HCT116 (cell line): ENCODE measurements around the gene SNX9.

ENCODE experiments used
- CEBPB ChIP-seq: IDR thresholded peaks from 2 replicates; pipeline ENCODE4 v1.6.1; 2012; ENCODE audit warnings: low read depth
- ELF1 ChIP-seq: IDR thresholded peaks from 2 replicates; pipeline ENCODE4 v1.6.1; 2012; ENCODE audit warnings: low read depth, borderline replicate concordance
- EZH2 ChIP-seq: fragments of 200-600 bp; sonication (generic); IDR thresholded peaks from 2 replicates; pipeline ENCODE4 v1.6.1; 2017; ENCODE audit warnings: antibody characterized with exemption, mixed run types
- EZH2phosphoT487 ChIP-seq: fragments of 200-600 bp; IDR thresholded peaks from 2 replicates; pipeline ENCODE4 v1.6.1; 2018; ENCODE audit warnings: antibody characterized with exemption, borderline replicate concordance
- POLR2A ChIP-seq: IDR thresholded peaks from 2 replicates; pipeline ENCODE4 v1.7.0; 2011; ENCODE audit warnings: borderline replicate concordance; ENCODE audit not compliant: insufficient read depth, insufficient read length; ENCODE audit errors: extremely low read depth
- POLR2AphosphoS5 ChIP-seq: IDR thresholded peaks from 2 replicates; pipeline ENCODE4 v1.6.1; 2011; ENCODE audit warnings: mild to moderate bottlenecking, low read depth, low read length, moderate library complexity
- RAD21 ChIP-seq: IDR thresholded peaks from 2 replicates; pipeline ENCODE4 v1.6.1; 2012; ENCODE audit warnings: low read depth, mild to moderate bottlenecking
- SP1 ChIP-seq: IDR thresholded peaks from 2 replicates; pipeline ENCODE4 v1.6.1; 2012; ENCODE audit warnings: low read depth
- YY1 ChIP-seq: IDR thresholded peaks from 2 replicates; pipeline ENCODE4 v1.6.1; 2011; ENCODE audit warnings: low read length, low read depth, moderate library complexity, mild to moderate bottlenecking; ENCODE audit not compliant: insufficient replicate concordance; ENCODE audit errors: extremely low read depth
- ZFX ChIP-seq: fragments of 450-650 bp; IDR thresholded peaks from 2 replicates; pipeline ENCODE4 v1.6.1; 2017
- ZNF274 ChIP-seq: fragments of 200-500 bp; sonication (Bioruptor generic); IDR thresholded peaks from 2 replicates; pipeline ENCODE4 v1.6.1; 2014; ENCODE audit warnings: mild to moderate bottlenecking, low read depth, low read length, inconsistent platforms
- TF ChIP-seq, protein P1 (sequence below), 3 experiments: fragments of 200-600 bp in 1 of 3; sonication (generic) in 1 of 3; IDR thresholded peaks in 2 of 3; conservative IDR thresholded peaks in 1 of 3; 2 replicates each; pipeline ENCODE4 v1.5.1; 2012 to 2017; ENCODE audit warnings: low read depth in 2 of 3, low read length in 2 of 3, antibody characterized with exemption in 1 of 3, borderline replicate concordance in 1 of 3, control low read depth in 1 of 3, mild to moderate bottlenecking in 1 of 3, mixed read lengths in 1 of 3, mixed run types in 1 of 3, moderate library complexity in 1 of 3; ENCODE audit not compliant: insufficient read depth in 1 of 3
- TF ChIP-seq, protein P2 (sequence below): IDR thresholded peaks from 2 replicates; pipeline ENCODE4 v1.6.1; 2011; ENCODE audit warnings: mild to moderate bottlenecking, low read length, moderate library complexity; ENCODE audit not compliant: insufficient replicate concordance; ENCODE audit errors: extremely low read depth
- TF ChIP-seq, protein P3 (sequence below): IDR thresholded peaks from 2 replicates; pipeline ENCODE4 v1.6.1; 2012

DNA sequence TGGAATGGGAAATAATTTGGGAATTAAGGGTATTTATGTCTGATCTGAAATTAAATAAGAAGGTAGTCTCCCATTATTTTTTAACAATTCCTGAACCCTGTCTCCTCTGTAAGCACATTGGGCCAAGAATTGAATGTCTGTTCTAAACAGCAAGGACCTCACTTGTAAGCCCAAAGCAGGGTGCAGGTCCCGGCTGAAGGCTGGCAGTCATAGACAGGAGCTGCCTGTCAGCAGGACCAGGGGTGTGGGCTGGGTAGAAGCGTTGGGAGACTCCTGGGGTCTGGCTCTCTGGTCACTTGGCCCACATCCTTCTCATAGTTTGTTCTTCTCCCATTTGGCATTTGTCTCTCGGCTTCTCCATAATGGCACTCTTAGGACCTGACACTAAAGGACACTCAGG lies 75.6 kb downstream of the SNX9 start:
- TF ChIP-seq, protein P1, sequence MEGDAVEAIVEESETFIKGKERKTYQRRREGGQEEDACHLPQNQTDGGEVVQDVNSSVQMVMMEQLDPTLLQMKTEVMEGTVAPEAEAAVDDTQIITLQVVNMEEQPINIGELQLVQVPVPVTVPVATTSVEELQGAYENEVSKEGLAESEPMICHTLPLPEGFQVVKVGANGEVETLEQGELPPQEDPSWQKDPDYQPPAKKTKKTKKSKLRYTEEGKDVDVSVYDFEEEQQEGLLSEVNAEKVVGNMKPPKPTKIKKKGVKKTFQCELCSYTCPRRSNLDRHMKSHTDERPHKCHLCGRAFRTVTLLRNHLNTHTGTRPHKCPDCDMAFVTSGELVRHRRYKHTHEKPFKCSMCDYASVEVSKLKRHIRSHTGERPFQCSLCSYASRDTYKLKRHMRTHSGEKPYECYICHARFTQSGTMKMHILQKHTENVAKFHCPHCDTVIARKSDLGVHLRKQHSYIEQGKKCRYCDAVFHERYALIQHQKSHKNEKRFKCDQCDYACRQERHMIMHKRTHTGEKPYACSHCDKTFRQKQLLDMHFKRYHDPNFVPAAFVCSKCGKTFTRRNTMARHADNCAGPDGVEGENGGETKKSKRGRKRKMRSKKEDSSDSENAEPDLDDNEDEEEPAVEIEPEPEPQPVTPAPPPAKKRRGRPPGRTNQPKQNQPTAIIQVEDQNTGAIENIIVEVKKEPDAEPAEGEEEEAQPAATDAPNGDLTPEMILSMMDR (IDR thresholded peaks at IDR 0.05 in 2 of 3, conservative IDR thresholded peaks at IDR 0.05 in 1 of 3; ENCODE audit: borderline replicate concordance in 1 of 3, insufficient read depth in 1 of 3, low read depth in 2 of 3, low read length in 2 of 3): no peak
- TF ChIP-seq ZNF274 (no peak), EZH2 (no peak), CEBPB (no peak), SP1 (no peak), YY1 (no peak), POLR2A (no peak), RAD21 (no peak), EZH2phosphoT487 (no peak), ELF1 (no peak), POLR2AphosphoS5 (no peak), ZFX (no peak)
- TF ChIP-seq, protein P2, sequence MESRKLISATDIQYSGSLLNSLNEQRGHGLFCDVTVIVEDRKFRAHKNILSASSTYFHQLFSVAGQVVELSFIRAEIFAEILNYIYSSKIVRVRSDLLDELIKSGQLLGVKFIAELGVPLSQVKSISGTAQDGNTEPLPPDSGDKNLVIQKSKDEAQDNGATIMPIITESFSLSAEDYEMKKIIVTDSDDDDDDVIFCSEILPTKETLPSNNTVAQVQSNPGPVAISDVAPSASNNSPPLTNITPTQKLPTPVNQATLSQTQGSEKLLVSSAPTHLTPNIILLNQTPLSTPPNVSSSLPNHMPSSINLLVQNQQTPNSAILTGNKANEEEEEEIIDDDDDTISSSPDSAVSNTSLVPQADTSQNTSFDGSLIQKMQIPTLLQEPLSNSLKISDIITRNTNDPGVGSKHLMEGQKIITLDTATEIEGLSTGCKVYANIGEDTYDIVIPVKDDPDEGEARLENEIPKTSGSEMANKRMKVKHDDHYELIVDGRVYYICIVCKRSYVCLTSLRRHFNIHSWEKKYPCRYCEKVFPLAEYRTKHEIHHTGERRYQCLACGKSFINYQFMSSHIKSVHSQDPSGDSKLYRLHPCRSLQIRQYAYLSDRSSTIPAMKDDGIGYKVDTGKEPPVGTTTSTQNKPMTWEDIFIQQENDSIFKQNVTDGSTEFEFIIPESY: no peak
- TF ChIP-seq, protein P3, sequence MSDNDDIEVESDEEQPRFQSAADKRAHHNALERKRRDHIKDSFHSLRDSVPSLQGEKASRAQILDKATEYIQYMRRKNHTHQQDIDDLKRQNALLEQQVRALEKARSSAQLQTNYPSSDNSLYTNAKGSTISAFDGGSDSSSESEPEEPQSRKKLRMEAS: no peak
